Fibroblast of lung (primary cell): ENCODE data around the gene SART3. TPM values are rescaled to one million over a fixed set of nuclear protein-coding genes. Genes with fewer than 3 reads are reported as not detected.

Experiments
- DNase-seq, 2 donors: peaks; one replicate each; pipeline versions ENCODE4 v3.0.0 to v3.0.0-alpha.2; 2010; ENCODE audit warnings: low read depth in 2 of 2
- H2AFZ ChIP-seq: 2 replicates; pipeline ENCODE4 v1.5.1; 2012; ENCODE audit warnings: low read length, control low read depth, inconsistent platforms
- H3K27ac ChIP-seq: 2 replicates; pipeline ENCODE4 v1.5.1; 2011; ENCODE audit warnings: low read length, control low read depth; ENCODE audit not compliant: insufficient read depth
- H3K27me3 ChIP-seq: 2 replicates; pipeline ENCODE4 v1.5.1; 2011; ENCODE audit warnings: mild to moderate bottlenecking, low read length; ENCODE audit not compliant: control insufficient read depth, insufficient read depth
- H3K36me3 ChIP-seq: 2 replicates; pipeline ENCODE4 v1.5.1; 2011; ENCODE audit warnings: low read length; ENCODE audit not compliant: control insufficient read depth, insufficient read depth
- H3K4me1 ChIP-seq: 2 replicates; pipeline ENCODE4 v1.5.1; 2011; ENCODE audit warnings: low read length; ENCODE audit not compliant: control insufficient read depth, insufficient read depth; ENCODE audit errors: extremely low read depth
- H3K4me2 ChIP-seq: 2 replicates; pipeline ENCODE4 v1.5.1; 2011; ENCODE audit warnings: low read length, control low read depth; ENCODE audit not compliant: insufficient read depth; ENCODE audit errors: extremely low read depth
- H3K4me3 ChIP-seq, 4 experiments: fragments of 200-600 bp in 1 of 4; sonication (generic) in 1 of 4; replicated peaks in 1 of 4; 2 replicates each; pipeline ENCODE4 v1.5.1; 2011 to 2016; ENCODE audit warnings: low read length in 4 of 4, low read depth in 3 of 4, mild to moderate bottlenecking in 3 of 4, control low read depth in 2 of 4, inconsistent platforms in 1 of 4, mixed read lengths in 1 of 4; ENCODE audit not compliant: insufficient read depth in 1 of 4; ENCODE audit errors: control extremely low read depth in 1 of 4
- H3K79me2 ChIP-seq: 2 replicates; pipeline ENCODE4 v1.5.1; 2012; ENCODE audit warnings: mild to moderate bottlenecking, low read length, inconsistent platforms; ENCODE audit not compliant: control insufficient read depth, insufficient read depth
- H3K9ac ChIP-seq: 2 replicates; pipeline ENCODE4 v1.5.1; 2011; ENCODE audit warnings: mild to moderate bottlenecking, low read length, control low read depth; ENCODE audit not compliant: insufficient read depth
- H3K9me3 ChIP-seq: 2 replicates; pipeline ENCODE4 v1.5.1; 2012; ENCODE audit warnings: low read depth, low read length; ENCODE audit not compliant: control insufficient read depth, insufficient read depth
- H4K20me1 ChIP-seq: 2 replicates; pipeline ENCODE4 v1.5.1; 2011; ENCODE audit warnings: low read length; ENCODE audit not compliant: control insufficient read depth, insufficient read depth; ENCODE audit errors: extremely low read depth
- EZH2 ChIP-seq: IDR thresholded peaks from 2 replicates; pipeline ENCODE4 v1.5.1; 2012; ENCODE audit warnings: low read length, control low read depth, mild to moderate bottlenecking; ENCODE audit errors: missing control alignments
- polyA plus RNA-seq, 2 donors: library from polyadenylated mRNA; depleted of rRNA in 1 of 2; stranded (reverse) in 1 of 2; unstranded in 1 of 2; fragments of >200 nt; gene quantifications; 2 replicates each; pipeline ENCODE4 v1.2.1, GENCODE V29; 2011 to 2012; ENCODE audit warnings: missing spikeins in 1 of 2
- total RNA-seq: library from RNA; depleted of rRNA; stranded (reverse); fragments of >200 nt; gene quantifications from 2 replicates; pipeline ENCODE4 v1.2.1, GENCODE V29; 2014
- TF ChIP-seq, protein P1 (sequence below), 2 donors: IDR thresholded peaks in 1 of 2; conservative IDR thresholded peaks in 1 of 2; 1 replicate in 1 of 2; 2 replicates in 1 of 2; pipeline ENCODE4 v1.5.1; 2011 to 2012; ENCODE audit warnings: low read length in 2 of 2, control low read depth in 1 of 2, inconsistent platforms in 1 of 2, low read depth in 1 of 2, mild to moderate bottlenecking in 1 of 2

SART3 gene
- total and polyA plus RNA-seq, 2 donors (not counting 1 experiment from before 2014, with no cell fraction given): 15.5 to 157 TPM

DNA sequence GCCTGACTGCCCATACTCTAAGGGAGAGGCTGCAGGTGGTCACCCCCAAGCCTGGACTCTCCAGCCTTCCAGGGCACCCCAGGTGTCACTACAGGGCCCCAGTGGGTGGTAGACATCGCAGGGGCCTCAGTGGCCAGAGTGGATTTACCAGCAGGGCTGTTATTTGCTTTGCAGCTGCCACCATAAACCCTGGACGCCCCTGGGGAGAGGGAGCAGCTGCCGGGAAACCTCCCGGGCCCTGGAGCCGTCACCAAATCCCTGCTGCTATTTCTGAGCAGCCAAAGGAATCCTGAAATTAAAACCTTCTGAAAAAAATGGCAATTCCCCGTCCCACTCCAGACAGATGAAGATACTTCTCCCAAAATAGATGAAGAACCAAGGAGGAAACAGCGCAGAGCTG, 23.0 kb upstream of the SART3 start:
- DNase-seq: no peak
- peaks cover 14% of the 10 kb centered on the region for H3K4me1 ChIP-seq
- no peaks in the 10 kb centered on the region for H3K9me3 ChIP-seq
- H3K79me2 ChIP-seq: no peaks in the 10 kb centered on the region
- H3K4me2 ChIP-seq: no peak overlapping the region
- H4K20me1 ChIP-seq: no peaks in the 10 kb centered on the region
- H3K36me3 ChIP-seq: no peaks in the 10 kb centered on the region
- H3K27me3 ChIP-seq: no peaks in the 10 kb centered on the region
- TF ChIP-seq EZH2: no peak
- TF ChIP-seq, protein P1, sequence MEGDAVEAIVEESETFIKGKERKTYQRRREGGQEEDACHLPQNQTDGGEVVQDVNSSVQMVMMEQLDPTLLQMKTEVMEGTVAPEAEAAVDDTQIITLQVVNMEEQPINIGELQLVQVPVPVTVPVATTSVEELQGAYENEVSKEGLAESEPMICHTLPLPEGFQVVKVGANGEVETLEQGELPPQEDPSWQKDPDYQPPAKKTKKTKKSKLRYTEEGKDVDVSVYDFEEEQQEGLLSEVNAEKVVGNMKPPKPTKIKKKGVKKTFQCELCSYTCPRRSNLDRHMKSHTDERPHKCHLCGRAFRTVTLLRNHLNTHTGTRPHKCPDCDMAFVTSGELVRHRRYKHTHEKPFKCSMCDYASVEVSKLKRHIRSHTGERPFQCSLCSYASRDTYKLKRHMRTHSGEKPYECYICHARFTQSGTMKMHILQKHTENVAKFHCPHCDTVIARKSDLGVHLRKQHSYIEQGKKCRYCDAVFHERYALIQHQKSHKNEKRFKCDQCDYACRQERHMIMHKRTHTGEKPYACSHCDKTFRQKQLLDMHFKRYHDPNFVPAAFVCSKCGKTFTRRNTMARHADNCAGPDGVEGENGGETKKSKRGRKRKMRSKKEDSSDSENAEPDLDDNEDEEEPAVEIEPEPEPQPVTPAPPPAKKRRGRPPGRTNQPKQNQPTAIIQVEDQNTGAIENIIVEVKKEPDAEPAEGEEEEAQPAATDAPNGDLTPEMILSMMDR (conservative IDR thresholded peaks at IDR 0.05 in 1 of 2, IDR thresholded peaks at IDR 0.05 in 1 of 2; ENCODE audit: low read depth in 1 of 2, low read length in 2 of 2): no peak
- H3K27ac ChIP-seq: no peak overlapping the region
- no peak overlapping the region for H2AFZ ChIP-seq
- H3K9ac ChIP-seq: no peak overlapping the region
- H3K4me3 ChIP-seq: no peak overlapping the region

DNA sequence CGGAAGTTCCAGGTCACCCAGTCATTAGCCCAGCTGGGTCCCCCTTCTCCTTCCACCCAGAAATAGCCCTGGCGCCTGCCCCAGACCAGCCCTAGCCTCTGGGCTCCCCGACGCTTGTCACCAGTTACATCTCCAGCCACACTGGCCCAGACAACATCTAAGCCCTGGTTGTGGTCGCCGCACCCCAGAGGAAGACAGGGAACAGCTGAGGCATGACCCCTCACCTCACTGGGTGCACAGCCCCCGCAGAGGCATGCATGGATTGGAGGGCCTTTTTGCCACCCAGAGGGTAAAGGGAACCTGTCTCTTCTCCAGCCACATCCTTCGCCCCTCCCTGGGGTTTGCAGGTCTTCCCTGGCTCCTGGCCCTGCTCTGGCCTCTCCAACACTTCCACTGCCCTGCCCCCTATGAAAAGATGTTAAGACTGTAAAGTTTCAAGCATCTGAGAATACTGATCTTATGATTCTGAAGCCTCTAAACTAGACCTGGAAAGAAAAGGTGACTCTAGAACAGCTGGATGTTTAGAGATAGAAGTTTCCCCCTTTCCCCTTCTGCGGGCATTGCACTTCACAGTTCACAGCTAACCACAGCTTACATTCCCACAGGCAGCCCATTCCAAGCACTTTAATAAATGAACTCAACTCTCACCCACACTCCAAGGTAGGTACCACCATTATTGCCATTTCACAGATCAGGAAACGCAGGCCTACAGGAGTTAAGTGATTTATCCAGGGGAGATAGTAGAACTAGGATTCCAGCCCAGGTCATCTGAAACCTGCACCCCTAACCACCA, 22.2 kb upstream of the SART3 start:
- Histone ChIP-seq H3K79me2 (no peaks in the 10 kb centered on the region), H3K27ac (no peak overlapping the region), H3K9ac (no peak overlapping the region), H3K9me3 (no peaks in the 10 kb centered on the region), H3K4me3 (no peak overlapping the region), H4K20me1 (no peaks in the 10 kb centered on the region), H3K36me3 (no peaks in the 10 kb centered on the region), H3K4me2 (no peak overlapping the region), H2AFZ (no peak overlapping the region), H3K27me3 (no peaks in the 10 kb centered on the region), H3K4me1 (peaks cover 14% of the 10 kb centered on the region)
- no peak for DNase-seq
- TF ChIP-seq, protein P1 (conservative IDR thresholded peaks at IDR 0.05 in 1 of 2, IDR thresholded peaks at IDR 0.05 in 1 of 2; ENCODE audit: low read depth in 1 of 2, low read length in 2 of 2): no peak
- no peak for TF ChIP-seq EZH2

DNA sequence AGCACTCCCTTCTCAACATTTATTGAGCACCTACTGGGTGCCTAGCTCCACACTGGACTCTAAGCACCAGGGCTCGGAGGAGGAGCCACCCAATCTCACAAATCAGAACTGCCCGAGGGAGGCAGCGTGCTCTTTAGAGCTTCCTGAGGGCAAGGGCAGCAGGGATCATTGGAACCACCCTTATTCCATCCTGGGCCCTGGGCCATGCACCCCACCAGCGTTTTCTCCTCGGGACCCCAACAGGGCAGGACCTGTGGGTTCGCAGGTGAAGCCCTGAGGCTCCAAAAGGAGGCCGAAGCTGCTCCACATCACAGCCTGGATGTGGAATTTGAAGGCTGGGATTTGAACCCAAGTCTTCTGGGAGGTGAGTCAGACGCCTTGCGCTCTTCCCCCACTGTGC, 21.5 kb upstream of the SART3 start:
- no peaks in the 10 kb centered on the region for H3K9me3 ChIP-seq
- no peak overlapping the region for H3K9ac ChIP-seq
- H4K20me1 ChIP-seq: no peaks in the 10 kb centered on the region
- H3K27me3 ChIP-seq: no peaks in the 10 kb centered on the region
- TF ChIP-seq, protein P1 (conservative IDR thresholded peaks at IDR 0.05 in 1 of 2, IDR thresholded peaks at IDR 0.05 in 1 of 2; ENCODE audit: low read depth in 1 of 2, low read length in 2 of 2): no peak
- TF ChIP-seq EZH2: no peak
- H3K4me3 ChIP-seq: no peak overlapping the region
- DNase-seq: no peak
- H3K27ac ChIP-seq: no peak overlapping the region
- peaks cover 14% of the 10 kb centered on the region for H3K4me1 ChIP-seq
- H3K79me2 ChIP-seq: no peaks in the 10 kb centered on the region
- no peaks in the 10 kb centered on the region for H3K36me3 ChIP-seq
- H2AFZ ChIP-seq: no peak overlapping the region
- H3K4me2 ChIP-seq: no peak overlapping the region
